Common myeloid progenitor, CD34-positive (primary cell): Measurements from ENCODE around the gene GAST.

Source experiments
- CTCF ChIA-PET: fragments of 350-600 bp; sonication (Branson Sonifier 250); formaldehyde crosslinking; loops from one replicate; lab custom pipeline; 2021; ENCODE audit warnings: antibody characterized with exemption; lab: Charles Lee
- POLR2A ChIA-PET: fragments of 350-600 bp; sonication (Branson Sonifier 250); formaldehyde crosslinking; loops from one replicate; lab custom pipeline; 2021; ENCODE audit warnings: antibody characterized with exemption; lab: Charles Lee
- DNase-seq, 3 donors: peaks; one replicate each; pipeline versions ENCODE4 v3.0.0 to v3.0.0-alpha.2; 2013
- H3K27ac ChIP-seq, 2 experiments: 1 replicate in 1 of 2; 2 replicates in 1 of 2; pipeline ENCODE4 v1.7.0; 2013; ENCODE audit warnings: inconsistent platforms in 2 of 2, low read length in 2 of 2, mild to moderate bottlenecking in 2 of 2, low read depth in 1 of 2, moderate library complexity in 1 of 2; ENCODE audit not compliant: severe bottlenecking in 2 of 2, insufficient read depth in 1 of 2, poor library complexity in 1 of 2
- H3K27me3 ChIP-seq, 5 experiments: replicated peaks in 2 of 5; 1 replicate in 3 of 5; 2 replicates in 2 of 5; pipeline versions ENCODE4 v1.6.1 to v1.7.0; 2013; ENCODE audit warnings: low read length in 4 of 5, mild to moderate bottlenecking in 2 of 5, moderate library complexity in 2 of 5, inconsistent platforms in 1 of 5; ENCODE audit not compliant: insufficient read depth in 5 of 5, control insufficient read depth in 4 of 5
- H3K36me3 ChIP-seq, 4 experiments: 1 replicate in 2 of 4; 2 replicates in 2 of 4; pipeline versions ENCODE4 v1.6.1 to v1.7.0; 2013; ENCODE audit warnings: low read length in 3 of 4, control low read depth in 1 of 4, mild to moderate bottlenecking in 1 of 4; ENCODE audit not compliant: control insufficient read depth in 4 of 4, insufficient read depth in 4 of 4
- H3K4me1 ChIP-seq, 4 experiments: 1 replicate in 3 of 4; 2 replicates in 1 of 4; pipeline versions ENCODE4 v1.6.1 to v1.7.1; 2013; ENCODE audit warnings: low read length in 3 of 4, mild to moderate bottlenecking in 3 of 4, control low read depth in 1 of 4, inconsistent platforms in 1 of 4, moderate library complexity in 1 of 4; ENCODE audit not compliant: control insufficient read depth in 4 of 4, insufficient read depth in 4 of 4; ENCODE audit errors: control extremely low read depth in 1 of 4
- H3K4me3 ChIP-seq, 7 experiments: 1 replicate in 4 of 7; 2 replicates in 3 of 7; pipeline versions ENCODE4 v1.5.1 to v1.7.0; 2013; ENCODE audit warnings: mild to moderate bottlenecking in 7 of 7, low read length in 6 of 7, moderate library complexity in 6 of 7, inconsistent platforms in 2 of 7, low read depth in 2 of 7, control low read depth in 1 of 7; ENCODE audit not compliant: insufficient read depth in 4 of 7, control insufficient read depth in 1 of 7; ENCODE audit errors: extremely low read depth in 1 of 7
- H3K9me3 ChIP-seq, 5 experiments: 1 replicate in 4 of 5; 2 replicates in 1 of 5; pipeline versions ENCODE4 v1.6.1 to v1.7.1; 2013; ENCODE audit warnings: low read length in 4 of 5, mild to moderate bottlenecking in 2 of 5, inconsistent platforms in 1 of 5, low read depth in 1 of 5, moderate library complexity in 1 of 5; ENCODE audit not compliant: control insufficient read depth in 4 of 5, insufficient read depth in 2 of 5; ENCODE audit errors: control extremely low read depth in 1 of 5
- WGBS: methylation state at CpG from one replicate; pipeline ENCODE4 v1.1.5; 2013; ENCODE audit not compliant: insufficient coverage; 5-methylcytosine and 5-hydroxymethylcytosine counted together

The GAST gene

DNA sequence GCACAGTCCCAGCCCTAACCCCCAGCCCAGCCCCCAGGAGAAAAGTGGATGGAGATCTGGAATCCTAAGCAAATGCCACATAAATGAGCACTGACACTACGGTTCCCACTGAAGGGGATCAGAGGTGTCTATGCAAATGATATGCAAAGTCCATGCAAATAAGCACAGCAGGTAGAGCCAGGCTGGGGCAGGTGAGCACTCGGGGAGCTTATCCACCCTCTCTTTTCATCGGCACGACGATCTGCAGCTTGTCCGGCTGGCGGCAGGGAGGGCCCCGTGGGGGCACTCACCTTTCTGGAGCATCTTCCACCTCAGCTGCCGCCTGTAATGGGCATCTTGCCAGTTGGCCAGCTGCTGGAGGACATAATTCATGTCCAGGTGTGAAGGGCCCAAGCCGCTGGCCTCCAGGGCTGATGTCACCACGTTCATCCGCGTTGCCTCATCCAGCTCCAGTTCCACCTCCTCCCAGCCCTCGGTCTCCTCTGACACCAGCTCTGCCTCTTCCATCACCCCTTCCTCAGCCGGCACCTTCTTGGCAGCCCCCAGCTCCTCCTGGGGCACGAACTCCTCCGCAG, 12.4 kb downstream of the GAST start:
- Histone ChIP-seq H3K36me3 (no peaks in the 10 kb centered on the region), H3K27ac (no peak overlapping the region), H3K9me3 (peaks cover 0 to 1% (median 0%) of the 10 kb centered on the region in 5 experiments), H3K4me3 (no peak overlapping the region), H3K4me1 (no peaks in the 10 kb centered on the region), H3K27me3 (no peaks in the 10 kb centered on the region)
- POLR2A ChIA-PET = no interaction called here
- 89% methylated on average over 15 of the region's 17 CpGs for WGBS
- no peak for DNase-seq
- CTCF ChIA-PET = no interaction called here

- Histone ChIP-seq H3K27me3 (peaks cover 0 to 2% (median 0%) of the 10 kb centered on the region in 5 experiments), H3K36me3 (no peaks in the 10 kb centered on the region), H3K9me3 (peaks cover 0 to 1% (median 0%) of the 10 kb centered on the region in 5 experiments), H3K4me3 (no peak overlapping the region), H3K27ac (no peak overlapping the region), H3K4me1 (no peaks in the 10 kb centered on the region)
- DNase-seq = no peak
- ChIA-PET CTCF (interaction anchor here (0.7 kb wide), 1 partner anchor 86 kb away, joined by 3 read pairs; the partner anchor contains the start of gene P3H4), POLR2A (no interaction called here)
- WGBS = 94% methylated on average over 3 of the region's 5 CpGs
These were observed 13.0 kb downstream of the GAST start for GRCh38 chr17:41725134-41725533.

GRCh38 chr17:41728056-41728455, 15.9 kb downstream of the GAST start:
- peaks cover 0 to 27% (median 4%) of the 10 kb centered on the region in 5 experiments for H3K27me3 ChIP-seq
- no peaks in the 10 kb centered on the region for H3K36me3 ChIP-seq
- WGBS = 92% methylated on average over 10 of the region's 12 CpGs
- CTCF ChIA-PET = interaction anchor here (1.0 to 2.5 kb wide), 2 partner anchors 9 to 12 kb away, joined by 3 to 8 read pairs; no protein-coding TSS in a partner anchor
- no peaks in the 10 kb centered on the region for H3K9me3 ChIP-seq
- no peak overlapping the region for H3K4me3 ChIP-seq
- POLR2A ChIA-PET = no interaction called here
- no peaks in the 10 kb centered on the region for H3K4me1 ChIP-seq
- DNase-seq = no peak
- H3K27ac ChIP-seq = no peak overlapping the region

DNA sequence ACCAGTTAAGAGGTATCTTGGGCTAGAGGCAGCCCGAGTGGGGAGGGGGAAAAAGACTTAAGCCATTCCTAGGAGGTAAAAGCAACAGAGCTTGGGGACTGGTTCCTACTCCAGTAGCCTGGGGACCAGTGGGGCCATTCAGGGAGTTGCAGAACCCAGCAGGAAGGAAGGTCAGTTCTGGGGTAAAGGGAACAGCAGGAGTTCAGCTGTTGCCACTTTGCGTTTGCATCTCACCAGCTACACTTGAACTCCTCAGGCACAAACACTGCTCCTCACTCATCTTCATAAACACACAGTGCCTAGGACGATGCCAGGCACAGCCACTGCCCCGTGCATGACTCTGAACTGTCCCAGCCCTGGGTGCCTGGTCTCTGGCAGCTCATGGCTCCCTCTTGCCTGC, 18.3 kb downstream of the GAST start:
- Histone ChIP-seq H3K27me3 (peaks cover 0 to 51% (median 13%) of the 10 kb centered on the region in 5 experiments), H3K36me3 (no peaks in the 10 kb centered on the region), H3K4me1 (peaks cover 0 to 17% (median 14%) of the 10 kb centered on the region in 4 experiments), H3K9me3 (no peaks in the 10 kb centered on the region), H3K4me3 (no peak overlapping the region), H3K27ac (no peak overlapping the region)
- ChIA-PET CTCF (interaction anchor here (2.1 kb wide), 1 partner anchor 34 kb away, joined by 5 read pairs; no protein-coding TSS in a partner anchor), POLR2A (no interaction called here)
- DNase-seq = no peak
- WGBS = 46% methylated on average over 4 of the region's 4 CpGs

DNA sequence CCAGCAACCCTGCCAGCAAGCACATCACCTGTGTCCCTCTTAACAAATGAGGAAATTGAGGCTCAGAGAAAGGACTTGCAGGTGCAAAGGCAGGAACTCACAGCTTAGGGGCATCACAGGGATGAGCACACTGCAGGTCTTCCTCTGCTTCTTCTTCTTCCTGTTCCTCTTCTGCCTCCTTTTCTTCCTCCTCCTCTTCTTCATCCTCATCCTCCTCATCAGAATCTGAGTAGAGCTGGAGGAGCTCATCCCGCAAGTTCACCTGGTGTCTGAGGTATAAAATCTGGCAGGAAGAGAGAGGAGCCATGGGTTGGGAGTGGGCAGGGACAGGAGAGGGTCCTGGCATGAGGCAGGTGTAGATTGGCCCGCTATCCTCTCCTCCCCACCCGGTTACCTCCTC, 19.7 kb downstream of the GAST start:
- H3K27me3 ChIP-seq = peaks cover 0 to 65% (median 18%) of the 10 kb centered on the region in 5 experiments
- ChIA-PET CTCF (interaction anchor here (1.3 to 2.1 kb wide), 3 partner anchors 10 to 70 kb away, joined by 5 to 6 read pairs (median 5); no protein-coding TSS in a partner anchor), POLR2A (interaction anchor here (0.6 kb wide), 1 partner anchor 41 kb away, joined by 3 read pairs; no protein-coding TSS in a partner anchor)
- WGBS = 60% methylated on average over 1 of the region's 3 CpGs
- H3K27ac ChIP-seq = no peak overlapping the region
- no peaks in the 10 kb centered on the region for H3K9me3 ChIP-seq
- peaks cover 0 to 17% (median 14%) of the 10 kb centered on the region in 4 experiments for H3K4me1 ChIP-seq
- DNase-seq = no peak
- no peaks in the 10 kb centered on the region for H3K36me3 ChIP-seq
- no peak overlapping the region for H3K4me3 ChIP-seq

- H3K27ac ChIP-seq = no peak overlapping the region
- ChIA-PET CTCF (interaction anchor here (0.9 kb wide), 1 partner anchor 21 kb away, joined by 4 read pairs; no protein-coding TSS in a partner anchor), POLR2A (interaction anchor here (1.5 kb wide), 1 partner anchor 52 kb away, joined by 5 read pairs; the partner anchor contains the start of gene JUP)
- peak overlapping the region in 3 of 7 experiments; percentile 61 to 68 (median 67) for H3K4me3 ChIP-seq
- H3K27me3 ChIP-seq = peaks cover 0 to 74% (median 20%) of the 10 kb centered on the region in 5 experiments
- H3K4me1 ChIP-seq = peaks cover 0 to 21% (median 18%) of the 10 kb centered on the region in 4 experiments
- H3K9me3 ChIP-seq = no peaks in the 10 kb centered on the region
- 13% methylated on average over 15 of the region's 40 CpGs for WGBS
- no peaks in the 10 kb centered on the region for H3K36me3 ChIP-seq
- DNase-seq = peak in 2 of 3 donors; percentile 54 to 60
These were observed 21.4 kb downstream of the GAST start for GRCh38 chr17:41733348-41734138.
